ENCODE results near the gene MUL1. TPM values are rescaled to one million over a fixed set of nuclear protein-coding genes. Genes with fewer than 3 reads are reported as not detected.

Gene MUL1
- total RNA-seq, 4 donors from 2014 or later = 5.8 to 42.9 (median 28.7) TPM

GRCh38 chr1:20474333-20474975 lies 33.5 kb downstream of the MUL1 start:
- Histone ChIP-seq H3K27ac (peak overlapping the region in 2 of 4 donors; percentile 18 to 58), H3K27me3 (peaks cover 0 to 7% of the 10 kb centered on the region in 2 donors), H3K9me3 (no peaks in the 10 kb centered on the region), H3K4me1 (peaks cover 0 to 56% (median 4%) of the 10 kb centered on the region in 4 donors), H3K4me3 (no peak overlapping the region), H3K36me3 (no peaks in the 10 kb centered on the region)
- DNase-seq = no peak
- no peak for TF ChIP-seq POLR2A (IDR thresholded peaks at IDR 0.05)
- TF ChIP-seq CTCF (IDR thresholded peaks at IDR 0.05) = no peak

- H3K9me3 ChIP-seq = no peaks in the 10 kb centered on the region
- peaks cover 0 to 7% of the 10 kb centered on the region in 2 donors for H3K27me3 ChIP-seq
- DNase-seq = no peak
- TF ChIP-seq CTCF (IDR thresholded peaks at IDR 0.05) = no peak
- TF ChIP-seq POLR2A (IDR thresholded peaks at IDR 0.05) = no peak
- peaks cover 0 to 50% (median 4%) of the 10 kb centered on the region in 4 donors for H3K4me1 ChIP-seq
- H3K4me3 ChIP-seq = no peak overlapping the region
- peak overlapping the region in 1 of 4 donors; percentile 18 for H3K27ac ChIP-seq
- H3K36me3 ChIP-seq = no peaks in the 10 kb centered on the region
Measured at GRCh38 chr1:20473894-20474293, 34.1 kb downstream of the MUL1 start.

- H3K4me1 ChIP-seq = peaks cover 0 to 42% (median 4%) of the 10 kb centered on the region in 4 donors
- no peaks in the 10 kb centered on the region for H3K36me3 ChIP-seq
- H3K27ac ChIP-seq = no peak overlapping the region
- peaks cover 0 to 7% of the 10 kb centered on the region in 2 donors for H3K27me3 ChIP-seq
- H3K9me3 ChIP-seq = no peaks in the 10 kb centered on the region
- peak; percentile 39 to 79 (median 73) for DNase-seq
- H3K4me3 ChIP-seq = no peak overlapping the region
- no peak for TF ChIP-seq POLR2A (IDR thresholded peaks at IDR 0.05)
- TF ChIP-seq CTCF (IDR thresholded peaks at IDR 0.05) = no peak
Measured at GRCh38 chr1:20472860-20473711, 34.9 kb downstream of the MUL1 start.

GRCh38 chr1:20472121-20472520 lies 35.8 kb downstream of the MUL1 start:
- H3K27me3 ChIP-seq = peaks cover 0 to 7% of the 10 kb centered on the region in 2 donors

GRCh38 chr1:20470194-20470593 lies 37.8 kb downstream of the MUL1 start:
- Histone ChIP-seq H3K4me1 (peaks cover 0 to 21% (median 0%) of the 10 kb centered on the region in 4 donors), H3K27ac (peak overlapping the region in 2 of 4 donors; percentile 24 to 61), H3K4me3 (no peak overlapping the region), H3K36me3 (no peaks in the 10 kb centered on the region), H3K27me3 (no peaks in the 10 kb centered on the region), H3K9me3 (no peaks in the 10 kb centered on the region)
- TF ChIP-seq POLR2A (IDR thresholded peaks at IDR 0.05) (peak in 1 of 2 donors; percentile 12), CTCF (IDR thresholded peaks at IDR 0.05) (no peak)
- peak in 2 of 3 donors; percentile 73 to 76 for DNase-seq

More at GRCh38 chr1:20472121-20472520, 35.8 kb downstream of the MUL1 start:
- Histone ChIP-seq H3K4me1 (peaks cover 0 to 33% (median 3%) of the 10 kb centered on the region in 4 donors), H3K9me3 (no peaks in the 10 kb centered on the region), H3K36me3 (no peaks in the 10 kb centered on the region), H3K27ac (no peak overlapping the region), H3K4me3 (no peak overlapping the region)
- TF ChIP-seq POLR2A (IDR thresholded peaks at IDR 0.05) (no peak), CTCF (IDR thresholded peaks at IDR 0.05) (no peak)
- DNase-seq = no peak
